ENCODE data around the gene WDR54.

DNA sequence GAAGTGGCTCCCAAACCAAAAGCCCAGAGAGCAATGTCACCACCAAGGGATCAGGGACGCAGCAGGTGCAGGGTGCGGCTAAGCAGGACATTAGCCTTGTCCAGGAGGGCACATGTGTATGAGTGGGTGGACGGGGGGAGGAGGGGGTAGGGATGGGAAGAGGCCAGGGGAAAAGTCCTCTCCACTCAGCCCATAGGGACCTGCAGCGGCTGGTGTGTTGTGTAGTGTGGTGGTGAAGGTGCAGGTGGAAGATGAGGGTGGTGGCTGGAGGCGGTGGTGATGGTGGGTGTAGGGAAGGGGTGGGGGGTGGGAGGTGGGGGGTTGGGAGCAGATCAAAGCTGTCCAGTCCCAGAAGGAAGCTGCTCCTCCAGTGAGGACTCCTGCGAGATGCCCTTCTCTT, 3.8 kb upstream of the WDR54 start:
- no peak for TF ChIP-seq YY1 (IDR thresholded peaks at IDR 0.05; ENCODE audit: insufficient read depth, insufficient read length)
- TF ChIP-seq ZNF274 (IDR thresholded peaks at IDR 0.05; ENCODE audit: low read depth, low read length): no peak
- no peak for TF ChIP-seq SUZ12 (IDR thresholded peaks at IDR 0.05; ENCODE audit: extremely low read depth, insufficient read depth, insufficient read length)

All from NT2/D1 (cell line).